Cardiac muscle cell (in vitro differentiated cells and primary cell): ENCODE measurements around the gene TSSC4. TPM values are rescaled to one million over a fixed set of nuclear protein-coding genes. Genes with fewer than 3 reads are reported as not detected.

Experiments used
- DNase-seq, 2 donors: peaks; one replicate each; pipeline versions ENCODE4 v3.0.0 to v3.0.0-alpha.2; 2010 to 2017; ENCODE audit warnings: low read depth in 1 of 2, low spot score in 1 of 2
- H3K27ac ChIP-seq: fragments of 200-600 bp; sonication (generic); 2 replicates; pipeline ENCODE4 v1.5.1; 2016
- H3K27me3 ChIP-seq: fragments of 200-600 bp; sonication (generic); 2 replicates; pipeline ENCODE4 v1.6.0; 2016; ENCODE audit warnings: control low read depth
- H3K36me3 ChIP-seq: fragments of 200-600 bp; sonication (generic); 2 replicates; pipeline ENCODE4 v1.5.1; 2016; ENCODE audit warnings: control low read depth
- H3K4me1 ChIP-seq: fragments of 200-600 bp; sonication (generic); 2 replicates; pipeline ENCODE4 v1.8.1; 2017; ENCODE audit warnings: low read depth, mild to moderate bottlenecking, mixed run types
- H3K4me3 ChIP-seq: fragments of 200-600 bp; sonication (generic); 2 replicates; pipeline ENCODE4 v1.5.1; 2016; ENCODE audit warnings: mild to moderate bottlenecking
- H3K9me3 ChIP-seq: fragments of 200-600 bp; sonication (generic); 2 replicates; pipeline ENCODE4 v1.5.1; 2017; ENCODE audit warnings: low read depth, mild to moderate bottlenecking, control low read depth
- CTCF ChIP-seq: IDR thresholded peaks from 2 replicates; pipeline ENCODE4 v1.5.1; 2012; ENCODE audit warnings: low read depth, mild to moderate bottlenecking, low read length
- polyA plus RNA-seq: library from polyadenylated mRNA; unstranded; fragments of >200 nt; fragmentation: Nextera tagmentation; extraction: Ambion mirVana; gene quantifications from 2 replicates; pipeline ENCODE4 v1.2.1, GENCODE V29; 2016
- total RNA-seq: library from RNA; depleted of rRNA; stranded (reverse); fragments of >200 nt; gene quantifications from 2 replicates; pipeline ENCODE4 v1.2.3, GENCODE V29; 2016

TSSC4 gene
- total and polyA plus RNA-seq, 2 experiments from 2014 or later: 61.4 to 94.8 TPM

- H3K4me1 ChIP-seq: no peaks in the 10 kb centered on the region
- no peaks in the 10 kb centered on the region for H3K36me3 ChIP-seq
- H3K9me3 ChIP-seq: no peaks in the 10 kb centered on the region
- H3K27ac ChIP-seq: no peak overlapping the region
- no peaks in the 10 kb centered on the region for H3K27me3 ChIP-seq
- no peak overlapping the region for H3K4me3 ChIP-seq
- DNase-seq: peak; percentile 62 to 73
- peak; percentile 88 for TF ChIP-seq CTCF
These were observed 27.8 kb downstream of the TSSC4 start for GRCh38 chr11:2428322-2428795.

DNA sequence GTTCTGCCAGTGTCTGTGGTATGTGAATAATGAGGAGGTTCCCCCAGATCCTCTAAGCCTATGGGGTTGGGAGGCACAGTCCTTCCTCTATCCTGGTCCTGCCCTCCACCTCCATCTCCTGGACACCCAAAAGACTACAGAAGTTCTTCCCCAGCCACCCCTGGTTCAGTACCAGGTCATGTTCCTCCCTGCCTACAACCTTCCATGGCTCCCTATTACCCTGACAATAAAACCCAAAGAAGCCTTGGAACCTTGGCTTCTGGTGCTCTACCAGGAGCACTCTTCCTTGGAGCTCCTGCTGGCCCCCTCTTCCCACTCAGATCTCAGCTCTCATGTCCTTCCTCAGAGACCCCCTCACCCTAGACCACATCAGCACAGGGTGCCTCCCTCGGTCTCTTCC lies 30.8 kb downstream of the TSSC4 start:
- Histone ChIP-seq H3K4me3 (no peak overlapping the region), H3K27me3 (peaks cover 13% of the 10 kb centered on the region), H3K9me3 (no peaks in the 10 kb centered on the region), H3K27ac (no peak overlapping the region), H3K36me3 (no peaks in the 10 kb centered on the region), H3K4me1 (no peaks in the 10 kb centered on the region)
- DNase-seq: no peak
- no peak for TF ChIP-seq CTCF

GRCh38 chr11:2432171-2432621 lies 31.6 kb downstream of the TSSC4 start:
- H3K4me3 ChIP-seq: no peak overlapping the region
- H3K9me3 ChIP-seq: no peaks in the 10 kb centered on the region
- H3K27ac ChIP-seq: no peak overlapping the region
- peaks cover 19% of the 10 kb centered on the region for H3K27me3 ChIP-seq
- no peak for DNase-seq
- TF ChIP-seq CTCF: no peak
- H3K4me1 ChIP-seq: no peaks in the 10 kb centered on the region
- H3K36me3 ChIP-seq: no peaks in the 10 kb centered on the region

GRCh38 chr11:2432628-2433071 lies 32.1 kb downstream of the TSSC4 start:
- H3K4me3 ChIP-seq: no peak overlapping the region
- no peaks in the 10 kb centered on the region for H3K36me3 ChIP-seq
- H3K9me3 ChIP-seq: no peaks in the 10 kb centered on the region
- no peak for TF ChIP-seq CTCF
- no peak for DNase-seq
- H3K27ac ChIP-seq: no peak overlapping the region
- H3K4me1 ChIP-seq: no peaks in the 10 kb centered on the region
- H3K27me3 ChIP-seq: peaks cover 23% of the 10 kb centered on the region

DNA sequence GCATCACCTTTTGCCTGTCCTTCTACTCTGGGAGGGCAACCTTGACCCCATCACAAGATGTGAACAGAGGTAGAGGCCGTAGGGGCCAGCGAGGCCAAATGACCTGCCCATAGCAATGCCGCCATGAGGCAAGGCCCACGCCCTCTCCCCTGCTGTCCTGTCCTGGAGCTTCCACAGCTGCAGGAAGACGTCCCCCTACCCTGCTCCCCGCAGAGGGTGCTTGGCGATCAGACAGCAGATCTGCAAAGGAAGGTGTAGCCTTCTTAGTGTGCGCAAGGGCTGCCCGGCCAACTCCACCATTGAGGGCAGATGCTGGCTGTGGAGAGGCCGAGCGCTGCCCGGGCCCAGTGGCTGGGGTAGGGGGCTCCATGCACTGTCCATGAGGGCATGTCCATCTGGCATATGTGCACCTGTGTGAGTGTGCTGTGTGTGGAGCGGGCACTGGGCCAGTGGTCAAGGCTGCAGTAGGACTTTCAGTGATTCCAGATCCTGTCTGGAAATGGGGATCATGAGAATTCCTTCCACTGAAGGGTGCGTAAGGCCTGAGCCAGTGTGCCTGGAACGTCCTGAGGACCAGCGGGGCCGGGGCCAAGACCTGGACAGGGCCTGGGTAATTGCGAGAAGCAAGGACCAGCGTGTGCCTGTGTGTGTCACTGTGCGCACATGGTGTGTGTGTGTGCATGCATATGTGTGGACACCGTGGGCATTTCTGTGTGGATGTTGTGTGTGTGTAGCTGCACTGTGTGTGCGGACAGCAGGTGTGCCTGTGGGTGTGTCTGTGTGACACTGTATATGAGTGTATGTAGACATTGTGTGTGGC lies 32.8 kb downstream of the TSSC4 start:
- H3K4me1 ChIP-seq: no peaks in the 10 kb centered on the region
- H3K9me3 ChIP-seq: no peaks in the 10 kb centered on the region
- no peaks in the 10 kb centered on the region for H3K36me3 ChIP-seq
- TF ChIP-seq CTCF: no peak
- H3K4me3 ChIP-seq: no peak overlapping the region
- no peak overlapping the region for H3K27ac ChIP-seq
- peaks cover 30% of the 10 kb centered on the region for H3K27me3 ChIP-seq
- DNase-seq: no peak
